Measurements from ENCODE around the gene LRMDA. TPM values are rescaled to one million over a fixed set of nuclear protein-coding genes. Genes with fewer than 3 reads are reported as not detected.
"Not testable (repeated sequence)": the region's sequence is repeated elsewhere in the genome, so short reads cannot be mapped to it uniquely, and the experiment has no call there.

Gene LRMDA
- total and polyA plus RNA-seq, 3 experiments from 2014 or later = not detected

GRCh38 chr10:75597773-75598440 is 166.5 kb downstream of the LRMDA start:
- POLR2A ChIA-PET = no interaction called here
- H3K4me1 ChIP-seq (ENCODE audit: insufficient read depth, low read length) = no peaks in the 10 kb centered on the region
- H3K9me3 ChIP-seq (ENCODE audit: low read length) = no peaks in the 10 kb centered on the region
- no peak for DNase-seq
- H3K9me3 Mint-ChIP-seq = no peaks in the 10 kb centered on the region
- H3K4me3 ChIP-seq (ENCODE audit: low read length) = no peak overlapping the region
- peaks cover 3 to 6% of the 10 kb centered on the region in 2 donors for H3K27me3 Mint-ChIP-seq
- no peaks in the 10 kb centered on the region for H3K36me3 Mint-ChIP-seq
- no peaks in the 10 kb centered on the region for H3K27me3 ChIP-seq (ENCODE audit: insufficient read depth, low read length, poor library complexity, severe bottlenecking)
- H3K27ac Mint-ChIP-seq = no peak overlapping the region
- no peak overlapping the region for H3K27ac ChIP-seq (ENCODE audit: low read depth, low read length)
- H3K4me3 Mint-ChIP-seq = no peak overlapping the region
- H3K36me3 ChIP-seq (ENCODE audit: insufficient read depth, low read length) = no peaks in the 10 kb centered on the region
- no peaks in the 10 kb centered on the region for H3K4me1 Mint-ChIP-seq
- CTCF ChIA-PET = no interaction called here

DNA sequence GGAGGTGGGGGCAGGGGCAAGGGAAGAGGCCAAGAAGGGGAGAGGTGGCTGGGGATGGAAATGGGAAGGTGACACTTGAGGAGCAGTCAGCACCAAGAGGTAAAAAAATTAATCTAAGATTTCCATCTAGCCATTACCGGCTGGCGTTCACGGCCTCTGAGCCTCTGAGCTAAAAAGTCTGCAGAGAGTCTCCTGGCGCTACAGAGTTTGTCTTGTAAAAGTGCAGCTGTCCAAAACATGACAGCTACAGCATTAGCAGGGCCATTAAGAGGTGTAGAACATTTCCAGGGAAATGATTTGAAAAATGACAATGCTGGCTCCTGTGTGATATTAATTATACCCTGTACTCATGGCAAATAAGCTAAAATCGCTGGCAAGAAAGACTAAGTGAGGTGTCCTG is 167.6 kb downstream of the LRMDA start:
- Mint-ChIP-seq H3K27ac (no peak overlapping the region), H3K36me3 (no peaks in the 10 kb centered on the region), H3K27me3 (peaks cover 3 to 4% of the 10 kb centered on the region in 2 donors), H3K4me3 (no peak overlapping the region), H3K4me1 (no peaks in the 10 kb centered on the region), H3K9me3 (no peaks in the 10 kb centered on the region)
- Histone ChIP-seq H3K4me1 (ENCODE audit: insufficient read depth, low read length) (no peaks in the 10 kb centered on the region), H3K9me3 (ENCODE audit: low read length) (no peaks in the 10 kb centered on the region), H3K27me3 (ENCODE audit: insufficient read depth, low read length, poor library complexity, severe bottlenecking) (no peaks in the 10 kb centered on the region), H3K4me3 (ENCODE audit: low read length) (no peak overlapping the region), H3K27ac (ENCODE audit: low read depth, low read length) (no peak overlapping the region), H3K36me3 (ENCODE audit: insufficient read depth, low read length) (no peaks in the 10 kb centered on the region)
- ChIA-PET POLR2A (no interaction called here), CTCF (no interaction called here)
- no peak for DNase-seq

- Mint-ChIP-seq H3K36me3 (no peaks in the 10 kb centered on the region), H3K27ac (no peak overlapping the region), H3K4me1 (no peaks in the 10 kb centered on the region), H3K27me3 (peaks cover 3 to 4% of the 10 kb centered on the region in 2 donors), H3K9me3 (no peaks in the 10 kb centered on the region), H3K4me3 (no peak overlapping the region)
- H3K27ac ChIP-seq (ENCODE audit: low read depth, low read length) = no peak overlapping the region
- CTCF ChIA-PET = no interaction called here
- no peaks in the 10 kb centered on the region for H3K4me1 ChIP-seq (ENCODE audit: insufficient read depth, low read length)
- H3K27me3 ChIP-seq (ENCODE audit: insufficient read depth, low read length, poor library complexity, severe bottlenecking) = no peaks in the 10 kb centered on the region
- H3K36me3 ChIP-seq (ENCODE audit: insufficient read depth, low read length) = no peaks in the 10 kb centered on the region
- H3K4me3 ChIP-seq (ENCODE audit: low read length) = no peak overlapping the region
- POLR2A ChIA-PET = no interaction called here
- DNase-seq = no peak
- no peaks in the 10 kb centered on the region for H3K9me3 ChIP-seq (ENCODE audit: low read length)
Observed at GRCh38 chr10:75599875-75600648, 168.6 kb downstream of the LRMDA start.

GRCh38 chr10:75600833-75601232 is 169.4 kb downstream of the LRMDA start:
- Histone ChIP-seq H3K9me3 (ENCODE audit: low read length) (no peaks in the 10 kb centered on the region), H3K27me3 (ENCODE audit: insufficient read depth, low read length, poor library complexity, severe bottlenecking) (no peaks in the 10 kb centered on the region), H3K4me1 (ENCODE audit: insufficient read depth, low read length) (no peaks in the 10 kb centered on the region), H3K27ac (ENCODE audit: low read depth, low read length) (no peak overlapping the region), H3K36me3 (ENCODE audit: insufficient read depth, low read length) (no peaks in the 10 kb centered on the region), H3K4me3 (ENCODE audit: low read length) (no peak overlapping the region)
- no peaks in the 10 kb centered on the region for H3K9me3 Mint-ChIP-seq
- no peak overlapping the region for H3K27ac Mint-ChIP-seq
- no peak for DNase-seq
- peaks cover 4% of the 10 kb centered on the region in 2 donors for H3K27me3 Mint-ChIP-seq
- ChIA-PET POLR2A (no interaction called here), CTCF (no interaction called here)
- no peaks in the 10 kb centered on the region for H3K36me3 Mint-ChIP-seq
- no peak overlapping the region for H3K4me3 Mint-ChIP-seq
- no peaks in the 10 kb centered on the region for H3K4me1 Mint-ChIP-seq

DNA sequence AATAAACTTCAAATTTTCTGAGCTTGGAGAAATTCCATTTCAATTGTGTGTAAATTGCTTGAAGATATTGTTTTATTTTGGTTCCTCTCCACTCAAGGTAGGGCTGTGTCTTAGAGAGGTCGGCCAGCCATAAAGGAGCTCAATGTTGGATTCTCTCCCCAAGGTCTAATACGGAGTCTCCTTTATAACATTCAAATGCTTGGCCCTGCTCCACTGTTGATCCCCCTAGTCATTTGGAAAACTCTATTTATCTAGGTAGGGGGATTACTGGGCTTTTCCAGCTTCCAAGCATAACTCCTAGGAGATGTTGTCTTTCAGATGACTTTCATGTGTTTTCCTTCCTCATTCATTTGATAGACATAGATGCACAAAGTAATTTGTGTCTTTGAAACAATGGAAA is 170.9 kb downstream of the LRMDA start:
- ChIA-PET CTCF (interaction anchor here (0.8 kb wide), 1 partner anchor 8 kb away, joined by 3 read pairs; no protein-coding TSS in a partner anchor), POLR2A (no interaction called here)
- no peaks in the 10 kb centered on the region for H3K36me3 ChIP-seq (ENCODE audit: insufficient read depth, low read length)
- Mint-ChIP-seq H3K36me3 (no peaks in the 10 kb centered on the region), H3K4me1 (no peaks in the 10 kb centered on the region), H3K27me3 (peaks cover 3 to 4% of the 10 kb centered on the region in 2 donors), H3K9me3 (no peaks in the 10 kb centered on the region), H3K27ac (peak overlapping the region in 1 of 8 donors; percentile 5), H3K4me3 (no peak overlapping the region)
- DNase-seq = no peak
- no peak overlapping the region for H3K27ac ChIP-seq (ENCODE audit: low read depth, low read length)
- H3K9me3 ChIP-seq (ENCODE audit: low read length) = no peaks in the 10 kb centered on the region
- H3K27me3 ChIP-seq (ENCODE audit: insufficient read depth, low read length, poor library complexity, severe bottlenecking) = no peaks in the 10 kb centered on the region
- H3K4me1 ChIP-seq (ENCODE audit: insufficient read depth, low read length) = no peaks in the 10 kb centered on the region
- no peak overlapping the region for H3K4me3 ChIP-seq (ENCODE audit: low read length)

DNA sequence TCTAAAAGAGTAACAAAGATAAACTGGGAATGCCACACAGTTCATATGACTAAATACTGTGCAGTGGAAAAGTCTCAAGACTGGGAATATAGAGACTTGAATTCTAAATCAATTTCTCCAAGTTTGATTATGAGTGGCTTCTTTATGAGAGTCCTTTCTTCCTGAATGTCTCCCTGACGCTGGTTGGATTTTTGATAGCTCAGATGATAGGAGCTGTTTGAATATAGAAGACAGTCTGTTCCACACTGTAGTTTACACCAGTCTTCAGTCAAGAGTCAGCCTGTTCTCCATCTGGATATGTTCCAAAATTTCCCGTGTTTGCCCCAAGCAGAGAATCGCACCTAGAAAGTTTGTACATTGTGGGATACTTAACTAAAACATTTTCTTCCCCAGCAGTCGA is 173.7 kb downstream of the LRMDA start:
- no peaks in the 10 kb centered on the region for H3K9me3 ChIP-seq (ENCODE audit: low read length)
- no peaks in the 10 kb centered on the region for H3K36me3 ChIP-seq (ENCODE audit: insufficient read depth, low read length)
- Mint-ChIP-seq H3K36me3 (no peaks in the 10 kb centered on the region), H3K27me3 (peaks cover 0 to 3% of the 10 kb centered on the region in 2 donors), H3K27ac (no peak overlapping the region), H3K4me3 (no peak overlapping the region), H3K9me3 (peaks cover 0 to 2% (median 0%) of the 10 kb centered on the region in 5 donors), H3K4me1 (no peaks in the 10 kb centered on the region)
- no peaks in the 10 kb centered on the region for H3K4me1 ChIP-seq (ENCODE audit: insufficient read depth, low read length)
- no peaks in the 10 kb centered on the region for H3K27me3 ChIP-seq (ENCODE audit: insufficient read depth, low read length, poor library complexity, severe bottlenecking)
- no peak for DNase-seq
- no peak overlapping the region for H3K27ac ChIP-seq (ENCODE audit: low read depth, low read length)
- no peak overlapping the region for H3K4me3 ChIP-seq (ENCODE audit: low read length)
- POLR2A ChIA-PET = no interaction called here
- CTCF ChIA-PET = no interaction called here

DNA sequence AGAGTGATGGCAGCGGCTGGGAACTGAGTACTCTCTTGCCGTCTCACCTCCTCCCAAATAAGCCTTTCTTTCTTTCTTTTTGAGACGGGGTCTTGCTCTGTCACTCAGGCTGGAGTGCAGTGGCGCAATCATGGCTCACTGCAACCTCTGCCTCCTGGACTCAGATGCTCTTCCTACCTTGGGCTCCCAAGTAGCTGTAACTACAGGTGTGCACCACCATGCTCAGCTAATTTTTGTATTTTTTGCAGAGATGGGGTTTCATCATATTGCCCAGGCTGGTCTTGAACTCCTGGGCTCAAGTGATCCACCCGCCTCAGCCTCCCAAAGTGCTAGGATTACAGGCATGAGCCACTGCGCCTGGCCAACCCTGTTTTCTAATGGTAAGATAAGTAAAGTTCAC is 174.4 kb downstream of the LRMDA start:
- H3K27me3 ChIP-seq (ENCODE audit: insufficient read depth, low read length, poor library complexity, severe bottlenecking); H3K27ac ChIP-seq (ENCODE audit: low read depth, low read length); H3K4me1 ChIP-seq (ENCODE audit: insufficient read depth, low read length); H3K27ac Mint-ChIP-seq; H3K4me1 Mint-ChIP-seq; H3K4me3 ChIP-seq (ENCODE audit: low read length); H3K9me3 ChIP-seq (ENCODE audit: low read length); CTCF ChIA-PET; H3K9me3 Mint-ChIP-seq; DNase-seq; H3K36me3 Mint-ChIP-seq; H3K27me3 Mint-ChIP-seq; H3K36me3 ChIP-seq (ENCODE audit: insufficient read depth, low read length); H3K4me3 Mint-ChIP-seq; POLR2A ChIA-PET: not testable (repeated sequence)

DNA sequence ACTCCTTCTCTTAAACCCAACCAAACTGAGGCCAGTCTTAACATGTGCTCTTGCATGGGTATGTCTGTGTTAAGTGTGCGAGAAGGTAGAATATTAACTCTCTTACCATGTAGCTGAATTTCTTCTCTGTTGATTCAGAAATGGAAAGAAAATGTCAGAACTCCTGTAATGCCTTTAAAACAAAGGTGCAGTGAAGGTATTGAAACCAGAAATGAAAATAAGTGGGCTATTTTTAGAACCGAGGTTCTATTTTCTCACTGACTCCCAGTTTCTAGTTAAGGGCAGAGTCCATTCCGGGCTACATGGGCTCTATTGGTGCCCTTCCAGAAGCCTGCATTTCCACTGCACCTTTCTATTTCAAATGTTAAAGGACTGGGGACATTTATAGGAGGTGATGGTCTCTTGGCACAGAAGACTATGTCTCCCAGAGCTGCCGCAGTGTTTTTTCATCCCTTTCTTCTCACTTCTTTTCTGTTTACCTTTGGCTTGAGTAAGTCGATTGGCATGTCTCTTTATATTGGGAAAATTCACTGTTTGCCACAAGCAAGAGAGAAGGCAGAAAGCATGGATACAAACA is 174.9 kb downstream of the LRMDA start:
- Mint-ChIP-seq H3K27ac (no peak overlapping the region), H3K4me3 (no peak overlapping the region), H3K9me3 (peaks cover 0 to 5% (median 0%) of the 10 kb centered on the region in 5 donors), H3K4me1 (no peaks in the 10 kb centered on the region), H3K36me3 (no peaks in the 10 kb centered on the region), H3K27me3 (peaks cover 4% of the 10 kb centered on the region in 2 donors)
- ChIA-PET POLR2A (no interaction called here), CTCF (no interaction called here)
- H3K4me3 ChIP-seq (ENCODE audit: low read length) = no peak overlapping the region
- DNase-seq = no peak
- H3K27ac ChIP-seq (ENCODE audit: low read depth, low read length) = no peak overlapping the region
- H3K36me3 ChIP-seq (ENCODE audit: insufficient read depth, low read length) = no peaks in the 10 kb centered on the region
- H3K27me3 ChIP-seq (ENCODE audit: insufficient read depth, low read length, poor library complexity, severe bottlenecking) = no peaks in the 10 kb centered on the region
- no peaks in the 10 kb centered on the region for H3K9me3 ChIP-seq (ENCODE audit: low read length)
- no peaks in the 10 kb centered on the region for H3K4me1 ChIP-seq (ENCODE audit: insufficient read depth, low read length)

Measured in CD8-positive, alpha-beta memory T cell (primary cell).